ENCODE measurements around the gene SAFB2.

SAFB2 gene

DNA sequence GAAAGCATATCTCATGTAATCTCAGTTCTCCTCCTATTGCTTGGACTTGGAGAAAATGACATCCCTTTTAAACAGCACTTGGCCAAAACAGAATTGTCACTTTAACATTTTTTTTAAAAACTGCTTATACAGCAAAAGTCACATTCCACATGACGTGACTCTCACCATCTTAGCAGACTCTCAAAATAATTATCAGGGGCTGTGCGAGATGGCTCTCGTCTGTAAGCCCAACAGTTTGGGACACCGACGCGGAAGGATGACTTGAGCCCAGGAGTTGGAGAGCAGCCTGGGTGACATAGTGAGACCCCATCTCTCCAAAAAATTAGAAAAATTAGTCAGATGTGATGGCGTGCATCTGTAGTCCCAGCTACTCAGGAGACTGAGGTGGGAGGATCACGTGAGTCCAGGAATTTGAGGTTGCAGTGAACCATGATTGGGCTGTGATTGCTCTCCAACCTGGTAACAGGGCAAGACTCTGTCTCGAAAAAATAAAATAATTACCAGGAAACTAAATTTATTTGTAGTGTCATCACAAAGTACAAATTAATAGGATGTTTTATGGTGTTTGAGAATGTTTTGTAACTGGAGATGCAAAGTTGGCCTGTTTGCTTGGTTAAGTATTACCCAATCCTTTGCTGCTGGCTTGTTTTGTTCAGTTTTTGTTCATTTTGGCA is 9.1 kb upstream of the SAFB2 start:
- 0 out of 2 replicates have a peak, but pooled peaks have one; percentile 20 for TF ChIP-seq POLR2AphosphoS5 (IDR thresholded peaks at IDR 0.05; ENCODE audit: low read depth, low read length)
- TF ChIP-seq TAF1 (IDR thresholded peaks at IDR 0.05; ENCODE audit: borderline replicate concordance, insufficient read depth, low read length), result no peak

DNA sequence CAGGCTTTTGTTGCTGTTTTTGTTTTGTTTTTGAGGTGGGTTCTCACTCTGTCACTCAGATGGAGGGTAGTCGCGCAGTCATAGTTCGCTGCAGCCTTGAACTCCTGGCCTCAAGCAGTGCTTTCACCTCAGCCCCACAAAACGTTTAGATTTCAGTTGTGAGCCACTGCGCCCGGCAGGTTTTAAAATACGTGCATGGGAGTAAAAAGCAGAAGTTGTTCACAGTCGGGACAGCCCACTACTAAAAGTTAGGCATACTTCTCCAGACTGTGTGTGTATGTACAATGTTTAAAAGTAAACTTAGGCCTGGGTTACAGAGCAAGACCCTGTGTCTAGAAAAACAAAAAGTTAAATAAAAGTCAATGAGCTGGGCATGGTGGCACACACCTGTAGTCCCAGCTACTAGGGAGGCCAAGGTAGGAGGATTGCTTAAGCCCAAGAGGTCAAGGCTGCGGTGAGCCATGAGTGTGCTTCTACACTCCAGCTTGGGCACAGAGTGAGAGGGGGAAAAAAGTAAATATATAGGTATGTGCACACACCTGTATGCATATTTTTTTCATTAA is 6.4 kb upstream of the SAFB2 start:
- TF ChIP-seq SIN3A (IDR thresholded peaks at IDR 0.05; ENCODE audit: borderline replicate concordance, insufficient read depth, low read length) (no peak), TAF1 (IDR thresholded peaks at IDR 0.05; ENCODE audit: borderline replicate concordance, insufficient read depth, low read length) (no peak), POLR2AphosphoS5 (IDR thresholded peaks at IDR 0.05; ENCODE audit: low read depth, low read length) (no peak), FOXP2 (optimal IDR thresholded peaks at IDR 0.05; ENCODE audit: borderline replicate concordance, extremely low read depth, extremely low read length, insufficient read depth) (no peak)
- TF ChIP-seq, protein P1, sequence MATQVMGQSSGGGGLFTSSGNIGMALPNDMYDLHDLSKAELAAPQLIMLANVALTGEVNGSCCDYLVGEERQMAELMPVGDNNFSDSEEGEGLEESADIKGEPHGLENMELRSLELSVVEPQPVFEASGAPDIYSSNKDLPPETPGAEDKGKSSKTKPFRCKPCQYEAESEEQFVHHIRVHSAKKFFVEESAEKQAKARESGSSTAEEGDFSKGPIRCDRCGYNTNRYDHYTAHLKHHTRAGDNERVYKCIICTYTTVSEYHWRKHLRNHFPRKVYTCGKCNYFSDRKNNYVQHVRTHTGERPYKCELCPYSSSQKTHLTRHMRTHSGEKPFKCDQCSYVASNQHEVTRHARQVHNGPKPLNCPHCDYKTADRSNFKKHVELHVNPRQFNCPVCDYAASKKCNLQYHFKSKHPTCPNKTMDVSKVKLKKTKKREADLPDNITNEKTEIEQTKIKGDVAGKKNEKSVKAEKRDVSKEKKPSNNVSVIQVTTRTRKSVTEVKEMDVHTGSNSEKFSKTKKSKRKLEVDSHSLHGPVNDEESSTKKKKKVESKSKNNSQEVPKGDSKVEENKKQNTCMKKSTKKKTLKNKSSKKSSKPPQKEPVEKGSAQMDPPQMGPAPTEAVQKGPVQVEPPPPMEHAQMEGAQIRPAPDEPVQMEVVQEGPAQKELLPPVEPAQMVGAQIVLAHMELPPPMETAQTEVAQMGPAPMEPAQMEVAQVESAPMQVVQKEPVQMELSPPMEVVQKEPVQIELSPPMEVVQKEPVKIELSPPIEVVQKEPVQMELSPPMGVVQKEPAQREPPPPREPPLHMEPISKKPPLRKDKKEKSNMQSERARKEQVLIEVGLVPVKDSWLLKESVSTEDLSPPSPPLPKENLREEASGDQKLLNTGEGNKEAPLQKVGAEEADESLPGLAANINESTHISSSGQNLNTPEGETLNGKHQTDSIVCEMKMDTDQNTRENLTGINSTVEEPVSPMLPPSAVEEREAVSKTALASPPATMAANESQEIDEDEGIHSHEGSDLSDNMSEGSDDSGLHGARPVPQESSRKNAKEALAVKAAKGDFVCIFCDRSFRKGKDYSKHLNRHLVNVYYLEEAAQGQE (IDR thresholded peaks at IDR 0.05; ENCODE audit: insufficient read depth in 1 of 2, low read depth in 2 of 2, low read length in 2 of 2), result no peak

DNA sequence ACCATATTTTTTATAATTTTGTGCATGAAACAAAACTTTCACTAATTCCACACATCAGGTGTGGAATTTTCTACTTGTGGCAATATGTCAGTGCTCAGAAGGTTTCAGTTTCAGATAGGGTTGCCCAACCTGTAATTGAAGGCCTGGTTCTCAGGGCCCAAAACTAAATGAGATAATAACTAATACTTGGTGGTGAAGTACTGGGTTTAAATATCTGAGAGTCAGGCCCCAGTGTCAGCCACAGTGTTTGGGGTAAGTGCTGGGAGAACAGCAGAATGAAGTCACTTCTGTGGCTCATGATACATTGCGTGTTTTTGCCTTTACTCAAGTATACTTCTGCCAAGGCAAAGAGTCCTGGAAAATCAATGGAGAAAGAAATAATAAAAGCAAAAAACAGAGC is 5.9 kb upstream of the SAFB2 start:
- no peak for TF ChIP-seq SIN3A (IDR thresholded peaks at IDR 0.05; ENCODE audit: borderline replicate concordance, insufficient read depth, low read length)
- TF ChIP-seq FOXP2 (optimal IDR thresholded peaks at IDR 0.05; ENCODE audit: borderline replicate concordance, extremely low read depth, extremely low read length, insufficient read depth), result no peak
- TF ChIP-seq, protein P1 (IDR thresholded peaks at IDR 0.05; ENCODE audit: insufficient read depth in 1 of 2, low read depth in 2 of 2, low read length in 2 of 2), result no peak
- TF ChIP-seq TAF1 (IDR thresholded peaks at IDR 0.05; ENCODE audit: borderline replicate concordance, insufficient read depth, low read length), result no peak
- TF ChIP-seq POLR2AphosphoS5 (IDR thresholded peaks at IDR 0.05; ENCODE audit: low read depth, low read length), result no peak

DNA sequence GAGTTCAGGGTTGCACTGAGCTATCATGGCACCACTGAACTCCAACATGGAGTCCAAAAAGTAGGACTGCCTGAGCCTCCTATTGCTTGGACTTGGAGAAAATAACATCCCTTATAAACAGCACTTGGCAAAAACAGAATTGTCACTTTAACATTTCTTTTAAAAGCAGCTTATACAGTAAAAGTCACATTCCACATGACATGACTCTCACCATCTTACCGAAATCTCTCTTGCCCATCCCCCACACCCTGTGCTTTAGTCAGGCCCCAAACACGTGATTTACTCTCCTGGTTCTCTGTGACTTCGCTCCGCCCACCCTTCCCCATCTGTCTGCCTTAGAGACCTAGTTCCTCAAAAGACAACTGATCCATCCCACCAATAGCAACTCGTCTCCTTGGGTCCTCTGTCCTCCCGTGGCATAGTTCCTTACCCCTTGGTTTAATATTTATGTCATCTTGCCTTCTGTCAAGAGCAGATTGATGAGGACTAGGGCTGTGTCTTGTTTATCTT is 4.9 kb upstream of the SAFB2 start:
- TF ChIP-seq FOXP2 (optimal IDR thresholded peaks at IDR 0.05; ENCODE audit: borderline replicate concordance, extremely low read depth, extremely low read length, insufficient read depth), result no peak
- TF ChIP-seq SIN3A (IDR thresholded peaks at IDR 0.05; ENCODE audit: borderline replicate concordance, insufficient read depth, low read length), result no peak
- no peak for TF ChIP-seq POLR2AphosphoS5 (IDR thresholded peaks at IDR 0.05; ENCODE audit: low read depth, low read length)
- TF ChIP-seq TAF1 (IDR thresholded peaks at IDR 0.05; ENCODE audit: borderline replicate concordance, insufficient read depth, low read length), result no peak
- TF ChIP-seq, protein P1 (IDR thresholded peaks at IDR 0.05; ENCODE audit: insufficient read depth in 1 of 2, low read depth in 2 of 2, low read length in 2 of 2), result no peak

DNA sequence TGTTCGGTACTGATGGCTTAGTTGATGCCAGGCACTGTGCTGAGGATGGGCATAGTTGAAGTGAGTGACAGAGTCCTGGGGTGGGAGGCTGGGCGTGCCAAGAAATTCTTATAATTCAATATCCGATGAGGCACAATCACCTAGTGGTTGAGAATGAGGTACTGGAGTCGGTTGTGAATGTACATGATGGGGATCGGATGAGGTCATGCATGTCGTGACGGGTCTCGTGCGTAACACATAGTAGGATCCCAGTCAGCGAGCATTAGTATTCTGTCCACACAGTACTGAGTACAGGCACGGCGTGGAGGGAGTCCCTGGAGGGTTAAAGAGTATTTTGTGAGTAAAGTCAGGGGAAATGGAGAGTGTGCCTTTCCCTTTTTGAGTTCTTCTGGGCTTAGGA is 3.1 kb upstream of the SAFB2 start:
- TF ChIP-seq FOXP2 (optimal IDR thresholded peaks at IDR 0.05; ENCODE audit: borderline replicate concordance, extremely low read depth, extremely low read length, insufficient read depth) (no peak), SIN3A (IDR thresholded peaks at IDR 0.05; ENCODE audit: borderline replicate concordance, insufficient read depth, low read length) (no peak), TAF1 (IDR thresholded peaks at IDR 0.05; ENCODE audit: borderline replicate concordance, insufficient read depth, low read length) (no peak)
- TF ChIP-seq, protein P1 (IDR thresholded peaks at IDR 0.05; ENCODE audit: insufficient read depth in 1 of 2, low read depth in 2 of 2, low read length in 2 of 2), result no peak

All from PFSK-1 (cell line).